Testis (tissue), 3 donors: Measurements from ENCODE around the gene SLC37A1. TPM values are rescaled to one million over a fixed set of nuclear protein-coding genes. Genes with fewer than 3 reads are reported as not detected.
"Not testable (repeated sequence)": the region's sequence is repeated elsewhere in the genome, so short reads cannot be mapped to it uniquely, and the experiment has no call there.

Source experiments
- DNase-seq: peaks from one replicate; pipeline ENCODE4 v3.0.0-alpha.2; 2019
- H3K27ac ChIP-seq, 2 donors: fragments of 200-600 bp; sonication (generic); one replicate each; pipeline ENCODE4 v1.5.1; 2019
- H3K27me3 ChIP-seq: fragments of 200-600 bp; sonication (generic); one replicate; pipeline ENCODE4 v1.5.1; 2019
- H3K36me3 ChIP-seq: fragments of 200-600 bp; sonication (generic); one replicate; pipeline ENCODE4 v1.5.1; 2017; ENCODE audit warnings: low read depth; ENCODE audit errors: missing control alignments
- H3K4me1 ChIP-seq: fragments of 200-600 bp; sonication (generic); one replicate; pipeline ENCODE4 v1.5.1; 2019
- H3K4me3 ChIP-seq, 2 donors: fragments of 200-600 bp; sonication (generic); one replicate each; pipeline ENCODE4 v1.5.1; 2017 to 2019
- H3K9me3 ChIP-seq: fragments of 200-600 bp; sonication (generic); one replicate; pipeline ENCODE4 v1.5.1; 2017
- POLR2A ChIP-seq: fragments of 450-650 bp; IDR thresholded peaks from one replicate; pipeline ENCODE4 v1.6.1; 2017; ENCODE audit warnings: antibody characterized with exemption, mild to moderate bottlenecking, moderate library complexity
- WGBS, 2 donors: methylation state at CpG; one replicate each; pipeline ENCODE4 v1.1.5; 2018; 5-methylcytosine and 5-hydroxymethylcytosine counted together
- intact Hi-C: fragments of 100-400 bp; cut with DNase I; formaldehyde crosslinking; loops from one replicate; pipeline ENCODE4 v1.15.1; 2023; ENCODE audit warnings: low total_unique reads
- polyA plus RNA-seq: library from polyadenylated mRNA; stranded (reverse); fragments of 350-450 nt; fragmentation: Illumina TruSeq; extraction: RNeasy Lipid Tissue Mini Kit (QIAGEN cat#74804); gene quantifications from one replicate; pipeline ENCODE4 v1.2.3, GENCODE V29; 2014; ENCODE audit warnings: low read depth, low replicate concordance; ENCODE audit not compliant: insufficient read depth
- total RNA-seq, 2 donors: library from RNA; depleted of rRNA; stranded (reverse); fragments of >200 nt; gene quantifications; one replicate each; pipeline ENCODE4 v1.2.3, GENCODE V29; 2016
- TF ChIP-seq, protein P1 (sequence below), 3 experiments: fragments of 450-650 bp in 2 of 3; fragments of 200-600 bp in 1 of 3; sonication (generic) in 1 of 3; IDR thresholded peaks; one replicate each; pipeline ENCODE4 v1.5.1; 2016 to 2019; ENCODE audit warnings: antibody characterized with exemption in 3 of 3, mild to moderate bottlenecking in 2 of 3, moderate library complexity in 1 of 3

SLC37A1 gene
- total and polyA plus RNA-seq, 3 donors from 2014 or later = 22.6 to 48.3 (median 24.3) TPM

DNA sequence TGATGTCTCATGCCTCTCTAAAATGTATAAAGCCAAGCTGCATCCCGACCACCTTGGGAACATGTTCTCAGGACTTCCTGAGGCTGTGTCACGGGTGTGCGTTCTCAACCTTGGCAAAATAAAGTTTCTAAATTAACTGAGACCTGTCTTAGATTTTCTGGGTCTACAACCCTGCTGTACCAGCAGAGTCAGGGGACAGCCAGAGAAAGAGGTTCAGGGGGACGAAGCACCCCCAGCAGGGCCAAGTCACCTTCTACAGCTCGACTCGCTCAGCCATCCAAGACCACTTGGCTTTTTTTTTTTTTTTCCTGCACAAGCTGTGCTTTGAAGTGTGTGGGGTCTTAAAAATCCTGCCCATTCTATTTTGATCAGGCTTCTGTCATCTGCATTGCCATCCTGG is 111.3 kb downstream of the SLC37A1 start:
- DNase-seq = no peak
- intact Hi-C loops = no loop called here
- H3K4me1 ChIP-seq = no peaks in the 10 kb centered on the region
- H3K27ac ChIP-seq = no peak overlapping the region
- no peaks in the 10 kb centered on the region for H3K27me3 ChIP-seq
- no peaks in the 10 kb centered on the region for H3K9me3 ChIP-seq
- H3K36me3 ChIP-seq = no peaks in the 10 kb centered on the region
- TF ChIP-seq POLR2A = no peak
- TF ChIP-seq, protein P1, sequence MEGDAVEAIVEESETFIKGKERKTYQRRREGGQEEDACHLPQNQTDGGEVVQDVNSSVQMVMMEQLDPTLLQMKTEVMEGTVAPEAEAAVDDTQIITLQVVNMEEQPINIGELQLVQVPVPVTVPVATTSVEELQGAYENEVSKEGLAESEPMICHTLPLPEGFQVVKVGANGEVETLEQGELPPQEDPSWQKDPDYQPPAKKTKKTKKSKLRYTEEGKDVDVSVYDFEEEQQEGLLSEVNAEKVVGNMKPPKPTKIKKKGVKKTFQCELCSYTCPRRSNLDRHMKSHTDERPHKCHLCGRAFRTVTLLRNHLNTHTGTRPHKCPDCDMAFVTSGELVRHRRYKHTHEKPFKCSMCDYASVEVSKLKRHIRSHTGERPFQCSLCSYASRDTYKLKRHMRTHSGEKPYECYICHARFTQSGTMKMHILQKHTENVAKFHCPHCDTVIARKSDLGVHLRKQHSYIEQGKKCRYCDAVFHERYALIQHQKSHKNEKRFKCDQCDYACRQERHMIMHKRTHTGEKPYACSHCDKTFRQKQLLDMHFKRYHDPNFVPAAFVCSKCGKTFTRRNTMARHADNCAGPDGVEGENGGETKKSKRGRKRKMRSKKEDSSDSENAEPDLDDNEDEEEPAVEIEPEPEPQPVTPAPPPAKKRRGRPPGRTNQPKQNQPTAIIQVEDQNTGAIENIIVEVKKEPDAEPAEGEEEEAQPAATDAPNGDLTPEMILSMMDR (IDR thresholded peaks at IDR 0.05) = no peak
- WGBS, 2 donors = 81 to 93% methylated on average over 6 of the region's 6 CpGs
- H3K4me3 ChIP-seq = no peak overlapping the region

DNA sequence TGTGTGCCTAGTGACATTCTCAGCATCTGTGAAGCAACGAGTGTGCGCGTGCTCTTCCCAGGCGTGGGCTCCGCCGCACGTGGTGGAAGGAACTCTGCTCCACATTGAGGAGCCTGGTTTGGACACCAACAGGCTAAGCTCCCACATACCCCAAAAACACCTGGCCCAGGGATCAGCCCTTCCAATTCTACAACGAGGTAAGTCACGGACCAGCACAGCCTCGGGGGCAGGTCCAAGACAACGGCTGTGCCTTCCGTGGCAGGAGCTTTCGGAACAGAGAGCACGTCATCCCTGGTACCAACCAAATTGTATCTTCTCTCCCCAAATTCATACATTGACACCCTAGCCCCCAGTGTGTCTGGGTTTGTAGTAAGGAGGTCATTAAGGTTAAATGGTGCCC is 112.5 kb downstream of the SLC37A1 start:
- intact Hi-C loops = no loop called here
- Histone ChIP-seq H3K4me1 (no peaks in the 10 kb centered on the region), H3K9me3 (no peaks in the 10 kb centered on the region), H3K4me3 (no peak overlapping the region), H3K36me3 (no peaks in the 10 kb centered on the region), H3K27me3 (no peaks in the 10 kb centered on the region), H3K27ac (no peak overlapping the region)
- TF ChIP-seq, protein P1 (IDR thresholded peaks at IDR 0.05) = no peak
- TF ChIP-seq POLR2A = no peak
- WGBS, 2 donors = 91 to 96% methylated on average over 9 to 14 of the region's 14 CpGs
- DNase-seq = no peak

DNA sequence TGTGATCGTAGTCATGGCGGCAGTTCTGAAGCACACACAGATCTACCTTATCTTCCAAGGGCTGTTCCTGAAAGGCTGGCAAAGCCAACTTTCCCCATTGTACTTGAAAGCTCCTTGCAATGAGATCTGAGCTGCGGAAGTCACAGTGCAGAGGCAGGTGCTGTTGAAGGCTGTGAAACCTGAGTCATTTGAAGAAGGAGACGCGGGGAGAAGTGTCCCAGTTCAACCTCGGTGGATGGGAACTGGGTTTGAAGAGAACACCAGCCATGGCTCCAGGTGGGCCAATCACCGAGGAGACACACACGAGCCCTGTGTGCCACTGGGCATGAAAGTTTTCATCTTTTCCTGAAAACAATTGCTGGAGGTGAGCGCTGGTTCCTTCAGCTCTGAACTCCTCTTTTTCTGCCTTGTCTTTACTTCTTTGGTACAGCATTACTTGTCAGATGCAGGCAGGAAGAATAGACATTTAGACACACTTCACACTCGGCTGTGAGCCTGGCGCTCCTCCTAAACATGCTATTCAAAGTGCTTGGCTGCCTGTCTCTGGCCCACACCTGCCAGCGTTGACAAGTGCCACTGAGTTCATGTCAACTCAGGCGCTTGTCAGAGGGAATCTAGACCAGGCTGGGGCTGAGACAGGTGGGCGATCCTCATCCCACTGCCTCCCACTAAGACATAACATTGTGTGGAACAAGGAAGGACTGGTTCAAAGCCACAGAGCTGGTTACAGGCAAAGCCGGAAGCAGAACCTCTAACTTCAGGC is 114.1 kb downstream of the SLC37A1 start:
- no peaks in the 10 kb centered on the region for H3K9me3 ChIP-seq
- no peaks in the 10 kb centered on the region for H3K4me1 ChIP-seq
- no peak overlapping the region for H3K27ac ChIP-seq
- TF ChIP-seq, protein P1 (IDR thresholded peaks at IDR 0.05) = no peak
- no peak for TF ChIP-seq POLR2A
- intact Hi-C loops = no loop called here
- DNase-seq = no peak
- H3K4me3 ChIP-seq = no peak overlapping the region
- no peaks in the 10 kb centered on the region for H3K36me3 ChIP-seq
- 75 to 88% methylated on average over 15 of the region's 15 CpGs for WGBS, 2 donors
- H3K27me3 ChIP-seq = no peaks in the 10 kb centered on the region

DNA sequence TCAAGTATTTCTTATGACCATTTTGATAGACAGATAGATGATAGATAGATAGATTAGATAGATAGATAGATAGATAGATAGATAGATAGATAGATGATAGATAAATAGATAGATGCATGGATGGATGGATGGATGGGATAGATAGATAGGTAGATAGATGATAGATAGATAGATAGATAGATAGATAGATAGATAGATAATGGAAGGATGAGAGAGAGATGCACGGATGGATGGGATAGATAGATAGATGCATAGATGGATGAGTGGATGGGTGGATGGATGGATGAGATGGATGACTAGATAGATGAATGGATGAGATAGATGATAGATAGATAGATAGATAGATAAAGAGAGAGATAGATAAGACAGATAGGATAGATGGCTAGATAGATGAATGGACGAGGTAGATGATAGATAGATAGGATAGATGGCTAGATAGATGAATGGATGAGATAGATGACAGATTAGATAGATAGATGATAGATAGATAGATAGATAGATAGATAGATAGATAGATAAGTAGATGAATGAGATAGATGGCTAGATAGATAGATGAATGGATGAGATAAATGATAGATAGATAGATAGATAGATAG is 114.9 kb downstream of the SLC37A1 start:
- H3K4me1 ChIP-seq, H3K4me3 ChIP-seq, H3K27me3 ChIP-seq, H3K9me3 ChIP-seq, intact Hi-C loops, H3K27ac ChIP-seq, DNase-seq, H3K36me3 ChIP-seq: not testable (repeated sequence)
- WGBS, 2 donors = 84 to 97% methylated on average over 2 of the region's 2 CpGs

DNA sequence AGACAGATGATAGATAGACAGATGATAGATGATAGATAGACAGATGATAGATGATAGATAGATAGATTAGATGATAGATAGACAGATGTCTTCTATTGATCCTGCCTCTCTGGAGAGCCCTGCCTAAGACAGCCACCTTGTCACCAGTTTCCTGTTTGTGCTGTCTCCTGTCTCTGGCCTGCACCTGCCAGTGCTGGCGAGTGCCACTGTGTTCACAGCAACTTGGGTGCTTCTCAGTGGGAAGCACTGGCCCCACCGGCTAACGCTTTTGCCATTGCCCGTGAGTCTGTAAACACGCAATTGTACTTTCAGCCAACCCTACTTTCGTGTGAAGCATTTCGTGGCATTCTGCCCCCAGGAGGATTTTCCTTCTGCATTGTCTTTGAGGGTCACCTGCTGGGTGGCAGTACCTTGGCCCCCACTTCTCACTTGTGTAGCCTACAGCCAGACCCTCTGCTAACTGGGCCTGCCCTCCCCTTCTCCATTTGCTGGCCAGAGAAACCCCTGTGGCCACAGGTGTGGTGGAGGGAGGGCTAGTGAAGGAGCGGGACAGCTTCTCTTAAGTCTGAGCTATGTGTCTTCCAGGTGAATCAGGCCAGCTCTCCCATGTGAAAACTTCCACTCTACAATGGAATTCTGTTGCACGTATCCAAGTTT is 116.4 kb downstream of the SLC37A1 start:
- no peaks in the 10 kb centered on the region for H3K9me3 ChIP-seq
- no peaks in the 10 kb centered on the region for H3K36me3 ChIP-seq
- no peak overlapping the region for H3K27ac ChIP-seq
- no peak for TF ChIP-seq POLR2A
- TF ChIP-seq, protein P1 (IDR thresholded peaks at IDR 0.05) = no peak
- no peak for DNase-seq
- intact Hi-C loops = no loop called here
- no peaks in the 10 kb centered on the region for H3K27me3 ChIP-seq
- no peak overlapping the region for H3K4me3 ChIP-seq
- WGBS, 2 donors = 88% methylated on average over 7 to 9 of the region's 9 CpGs
- H3K4me1 ChIP-seq = no peaks in the 10 kb centered on the region
